ENCODE data around the gene GPS1. TPM values are rescaled to one million over a fixed set of nuclear protein-coding genes. Genes with fewer than 3 reads are reported as not detected.

GPS1 gene
- total RNA-seq, 1 donor from 2014 or later = 102 TPM

- H3K9me3 Mint-ChIP-seq (ENCODE audit: unreplicated experiment) = no peaks in the 10 kb centered on the region
- H3K4me3 Mint-ChIP-seq (ENCODE audit: unreplicated experiment) = peak within 1 kb of the TSS; percentile 80
- Histone ChIP-seq H3K79me2 (ENCODE audit: insufficient read depth, low read length) (peaks cover 5% of the 10 kb centered on the region), H3K4me1 (ENCODE audit: insufficient read depth, low read length) (peaks cover 15% of the 10 kb centered on the region), H3K27me3 (ENCODE audit: insufficient read depth, low read length) (no peaks in the 10 kb centered on the region), H3K4me2 (ENCODE audit: low read length) (peak within 1 kb of the TSS; percentile 91), H3K4me3 (ENCODE audit: insufficient read depth, low read depth, low read length) (peak within 1 kb of the TSS; percentile 59), H2AFZ (ENCODE audit: low read depth, low read length) (peak within 1 kb of the TSS; percentile 87), H4K20me1 (ENCODE audit: insufficient read depth, low read length) (no peaks in the 10 kb centered on the region), H3K9me3 (ENCODE audit: insufficient read depth, low read depth, low read length) (no peaks in the 10 kb centered on the region), H3K9ac (ENCODE audit: low read length) (peak within 1 kb of the TSS; percentile 67), H3K27ac (ENCODE audit: low read depth, low read length) (no peak within 1 kb of the TSS), H3K36me3 (ENCODE audit: insufficient read depth, low read length) (no peaks in the 10 kb centered on the region)
- peaks cover 13% of the 10 kb centered on the region for H3K36me3 Mint-ChIP-seq (ENCODE audit: low read depth, unreplicated experiment)
- peaks cover 8% of the 10 kb centered on the region for H3K27me3 Mint-ChIP-seq (ENCODE audit: low read depth, unreplicated experiment)
- no peak for TF ChIP-seq EZH2 (IDR thresholded peaks at IDR 0.05; ENCODE audit: insufficient read depth, low read length)
- TF ChIP-seq, protein P1, sequence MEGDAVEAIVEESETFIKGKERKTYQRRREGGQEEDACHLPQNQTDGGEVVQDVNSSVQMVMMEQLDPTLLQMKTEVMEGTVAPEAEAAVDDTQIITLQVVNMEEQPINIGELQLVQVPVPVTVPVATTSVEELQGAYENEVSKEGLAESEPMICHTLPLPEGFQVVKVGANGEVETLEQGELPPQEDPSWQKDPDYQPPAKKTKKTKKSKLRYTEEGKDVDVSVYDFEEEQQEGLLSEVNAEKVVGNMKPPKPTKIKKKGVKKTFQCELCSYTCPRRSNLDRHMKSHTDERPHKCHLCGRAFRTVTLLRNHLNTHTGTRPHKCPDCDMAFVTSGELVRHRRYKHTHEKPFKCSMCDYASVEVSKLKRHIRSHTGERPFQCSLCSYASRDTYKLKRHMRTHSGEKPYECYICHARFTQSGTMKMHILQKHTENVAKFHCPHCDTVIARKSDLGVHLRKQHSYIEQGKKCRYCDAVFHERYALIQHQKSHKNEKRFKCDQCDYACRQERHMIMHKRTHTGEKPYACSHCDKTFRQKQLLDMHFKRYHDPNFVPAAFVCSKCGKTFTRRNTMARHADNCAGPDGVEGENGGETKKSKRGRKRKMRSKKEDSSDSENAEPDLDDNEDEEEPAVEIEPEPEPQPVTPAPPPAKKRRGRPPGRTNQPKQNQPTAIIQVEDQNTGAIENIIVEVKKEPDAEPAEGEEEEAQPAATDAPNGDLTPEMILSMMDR (IDR thresholded peaks at IDR 0.05; ENCODE audit: insufficient read depth, low read depth, low read length) = no peak
- no peak within 1 kb of the TSS for H3K27ac Mint-ChIP-seq (ENCODE audit: unreplicated experiment)
- H3K4me1 Mint-ChIP-seq (ENCODE audit: low read depth, unreplicated experiment) = no peaks in the 10 kb centered on the region
- FAIRE-seq (no peak), DNase-seq (ENCODE audit: low read depth) (no peak)
Measured at GRCh38 chr17:82031303-82031884, 20.3 kb upstream of the GPS1 start, which contains the start of gene RAC3. RAC3 (plus strand) TSS chr17:82031678; CDS start chr17:82031762, 84 bp downstream.

DNA sequence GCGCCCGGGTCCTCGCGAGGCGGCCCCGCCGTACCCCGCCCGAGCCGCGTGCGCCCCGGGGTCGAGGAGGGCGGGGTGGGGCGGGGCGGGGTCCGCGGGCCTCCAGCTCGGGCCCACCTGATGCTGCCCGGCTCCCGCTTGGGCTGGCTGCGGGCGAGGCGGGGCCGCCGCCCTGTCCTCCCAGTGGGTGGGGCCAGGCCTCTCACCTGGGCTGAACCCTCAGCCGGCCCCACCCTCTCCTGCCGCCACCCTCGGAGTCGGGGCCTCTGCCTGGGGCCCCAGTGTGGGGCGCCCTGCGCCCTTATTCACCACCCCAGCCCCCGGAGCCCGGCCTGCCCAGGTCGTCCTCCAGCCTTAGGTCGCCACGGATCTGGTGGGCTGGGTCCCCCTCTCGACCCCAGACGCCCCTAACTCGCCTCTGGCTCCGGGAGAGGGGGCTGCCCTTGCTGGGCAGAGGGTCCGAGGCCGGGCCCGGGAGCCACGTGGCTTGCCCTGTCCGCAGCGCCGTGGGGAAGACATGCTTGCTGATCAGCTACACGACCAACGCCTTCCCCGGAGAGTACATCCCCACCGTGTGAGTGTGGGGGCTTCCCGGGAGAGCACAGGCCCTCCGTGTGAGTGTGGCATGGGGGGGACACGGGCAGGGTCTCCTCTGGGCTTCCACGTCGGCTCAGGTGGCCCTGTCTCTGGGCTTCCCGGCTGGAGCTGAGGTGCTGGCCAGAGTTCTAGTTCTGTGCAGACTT, 19.6 kb upstream of the GPS1 start:
- peaks cover 20% of the 10 kb centered on the region for H3K4me1 ChIP-seq (ENCODE audit: insufficient read depth, low read length)
- H3K4me3 ChIP-seq (ENCODE audit: insufficient read depth, low read depth, low read length) = peak overlapping the region; percentile 49
- H3K9ac ChIP-seq (ENCODE audit: low read length) = peak overlapping the region; percentile 67
- peaks cover 8% of the 10 kb centered on the region for H3K27me3 Mint-ChIP-seq (ENCODE audit: low read depth, unreplicated experiment)
- peak overlapping the region; percentile 86 for H3K4me2 ChIP-seq (ENCODE audit: low read length)
- no peaks in the 10 kb centered on the region for H3K4me1 Mint-ChIP-seq (ENCODE audit: low read depth, unreplicated experiment)
- FAIRE-seq (no peak), DNase-seq (ENCODE audit: low read depth) (no peak)
- peaks cover 10% of the 10 kb centered on the region for H3K79me2 ChIP-seq (ENCODE audit: insufficient read depth, low read length)
- no peak overlapping the region for H3K27ac ChIP-seq (ENCODE audit: low read depth, low read length)
- no peak overlapping the region for H3K27ac Mint-ChIP-seq (ENCODE audit: unreplicated experiment)
- no peak for TF ChIP-seq EZH2 (IDR thresholded peaks at IDR 0.05; ENCODE audit: insufficient read depth, low read length)
- TF ChIP-seq, protein P1 (IDR thresholded peaks at IDR 0.05; ENCODE audit: insufficient read depth, low read depth, low read length) = no peak
- no peaks in the 10 kb centered on the region for H3K27me3 ChIP-seq (ENCODE audit: insufficient read depth, low read length)
- no peaks in the 10 kb centered on the region for H3K36me3 ChIP-seq (ENCODE audit: insufficient read depth, low read length)
- no peaks in the 10 kb centered on the region for H3K9me3 Mint-ChIP-seq (ENCODE audit: unreplicated experiment)
- H3K4me3 Mint-ChIP-seq (ENCODE audit: unreplicated experiment) = peak overlapping the region; percentile 80
- peaks cover 13% of the 10 kb centered on the region for H3K36me3 Mint-ChIP-seq (ENCODE audit: low read depth, unreplicated experiment)
- H2AFZ ChIP-seq (ENCODE audit: low read depth, low read length) = peak overlapping the region; percentile 60
- H3K9me3 ChIP-seq (ENCODE audit: insufficient read depth, low read depth, low read length) = no peaks in the 10 kb centered on the region
- H4K20me1 ChIP-seq (ENCODE audit: insufficient read depth, low read length) = peaks cover 3% of the 10 kb centered on the region
